Measurements from ENCODE around the gene FOXB2. TPM values are rescaled to one million over a fixed set of nuclear protein-coding genes. Genes with fewer than 3 reads are reported as not detected.
"Not testable (repeated sequence)": the region's sequence is repeated elsewhere in the genome, so short reads cannot be mapped to it uniquely, and the experiment has no call there.

Gene FOXB2
- polyA plus RNA-seq, 4 donors = not detected

DNA sequence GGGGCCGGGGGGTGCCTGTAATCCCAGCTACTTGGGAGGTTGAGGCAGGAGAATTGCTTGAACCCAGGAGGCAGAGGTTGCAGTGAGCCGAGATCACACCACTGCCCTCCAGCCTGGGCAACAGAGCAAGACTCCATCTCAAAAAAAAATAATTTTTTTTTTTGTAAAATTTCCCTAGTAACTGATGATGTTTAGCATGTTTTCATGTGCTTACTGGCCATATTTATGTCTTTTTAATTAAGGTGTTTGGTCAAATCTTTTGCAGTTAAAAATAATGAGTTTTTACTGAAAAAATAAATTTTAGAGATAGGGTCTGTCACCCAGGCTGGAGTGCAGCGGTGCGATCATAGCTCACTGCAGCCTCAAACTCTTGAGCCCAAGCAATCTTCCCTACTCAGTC lies 24.3 kb downstream of the FOXB2 start:
- DNase-seq (ENCODE audit: low read depth in 4 of 4, low spot score in 3 of 4) = not testable (repeated sequence)

DNA sequence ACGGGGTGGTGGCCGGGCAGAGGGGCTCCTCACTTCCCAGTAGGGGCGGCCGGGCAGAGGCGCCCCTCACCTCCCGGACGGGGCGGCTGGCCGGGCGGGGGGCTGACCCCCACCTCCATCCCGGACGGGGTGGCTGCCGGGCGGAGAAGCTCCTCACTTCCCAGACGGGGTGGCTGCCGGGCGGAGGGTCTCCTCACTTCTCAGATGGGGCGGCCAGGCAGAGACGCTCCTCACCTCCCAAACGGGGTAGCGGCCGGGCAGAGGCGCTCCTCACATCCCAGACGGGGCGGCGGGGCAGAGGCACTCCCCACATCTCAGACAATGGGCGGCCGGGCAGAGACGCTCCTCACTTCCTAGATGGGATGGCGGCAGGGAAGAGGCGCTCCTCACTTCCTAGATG lies 41.2 kb downstream of the FOXB2 start:
- DNase-seq (ENCODE audit: low read depth in 4 of 4, low spot score in 3 of 4) = not testable (repeated sequence)

DNA sequence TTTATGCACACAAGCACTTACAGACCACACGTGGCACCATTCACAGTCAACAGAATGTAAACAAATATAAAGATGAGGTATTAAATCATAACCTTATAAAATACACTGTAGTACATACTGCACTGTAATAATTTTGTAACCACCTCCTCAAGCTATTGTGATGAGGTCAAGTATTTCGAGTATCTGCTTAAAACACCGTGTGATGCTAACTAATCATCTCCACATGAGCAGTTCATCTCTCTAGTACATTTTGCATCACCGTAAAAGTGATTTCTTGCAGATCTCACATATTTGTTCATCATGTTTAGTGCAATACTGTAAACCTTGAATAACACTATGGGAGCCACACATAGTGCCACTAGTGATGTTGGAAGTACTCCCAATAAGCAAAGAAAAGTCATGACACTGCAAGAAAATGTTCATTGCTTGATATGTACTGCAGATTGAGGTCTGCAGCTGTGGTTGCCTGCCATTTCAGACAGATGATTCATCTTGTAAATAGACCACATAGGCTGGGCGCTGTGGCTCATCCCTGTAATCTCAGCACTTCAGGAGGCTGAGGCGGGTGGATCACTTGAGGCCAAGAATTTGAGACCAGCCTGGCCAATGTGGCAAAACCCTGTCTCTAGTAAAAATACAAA lies 44.3 kb downstream of the FOXB2 start:
- DNase-seq (ENCODE audit: low read depth in 4 of 4, low spot score in 3 of 4) = no peak

DNA sequence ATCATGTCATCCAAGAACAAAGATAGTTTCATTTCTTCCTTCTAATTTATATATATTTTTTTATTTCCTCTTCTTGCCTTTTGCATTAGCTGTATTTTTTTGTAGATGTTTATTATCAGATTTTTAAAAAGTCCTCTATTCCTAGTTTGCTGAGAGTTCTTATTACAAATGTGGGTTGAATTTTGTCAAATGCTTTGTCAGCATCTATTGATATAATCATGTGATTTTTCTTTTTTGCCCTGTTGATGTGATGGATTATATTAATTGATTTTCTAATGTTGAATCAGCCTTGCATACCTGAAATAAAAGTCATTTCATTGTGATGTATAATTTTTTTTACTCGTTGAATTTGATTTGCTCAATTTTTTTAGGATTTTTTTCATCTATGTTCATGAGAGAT lies 46.9 kb downstream of the FOXB2 start:
- DNase-seq (ENCODE audit: low read depth in 4 of 4, low spot score in 3 of 4) = no peak

Other genes with a start within 250 kb of the FOXB2 start
- gene PRUNE2, start 113.5 kb upstream of the FOXB2 start, polyA plus RNA-seq (ENCODE audit: insufficient read length in 4 of 4) = 10 to 100 TPM in 2 of 4 donors, 1 to 10 TPM in 2; 5.3 to 16.7 (median 10.7) TPM
- gene VPS13A, start 157.9 kb downstream of the FOXB2 start, polyA plus RNA-seq (ENCODE audit: insufficient read length in 4 of 4) = 10 to 100 TPM; 21.8 to 39.3 (median 33.0) TPM

Measured in left renal pelvis (tissue), 4 donors.